ENCODE measurements around the gene GSX1.

GSX1 gene

GRCh38 chr13:27821566-27821965, 29.3 kb downstream of the GSX1 start:
- no peak for TF ChIP-seq CTCF (IDR thresholded peaks at IDR 0.05)
- peaks cover 0 to 77% of the 10 kb centered on the region in 2 donors for H3K27me3 ChIP-seq
- peaks cover 0 to 4% (median 1%) of the 10 kb centered on the region in 4 donors for H3K4me1 ChIP-seq
- no peak overlapping the region for H3K27ac ChIP-seq
- H3K9me3 ChIP-seq = no peaks in the 10 kb centered on the region
- no peaks in the 10 kb centered on the region for H3K36me3 ChIP-seq
- intact Hi-C loops (cut with DNase I; ENCODE audit: low total_unique reads) = loop anchor here (10.0 kb wide), 1 partner anchor 847 kb away; no protein-coding TSS in a partner anchor
- no peak overlapping the region for H3K4me3 ChIP-seq
- no peak for DNase-seq

GRCh38 chr13:27822258-27822872, 30.1 kb downstream of the GSX1 start:
- Histone ChIP-seq H3K4me3 (no peak overlapping the region), H3K36me3 (no peaks in the 10 kb centered on the region), H3K27ac (no peak overlapping the region), H3K4me1 (peaks cover 0 to 4% (median 2%) of the 10 kb centered on the region in 4 donors), H3K9me3 (no peaks in the 10 kb centered on the region), H3K27me3 (peaks cover 0 to 73% of the 10 kb centered on the region in 2 donors)
- no peak for TF ChIP-seq CTCF (IDR thresholded peaks at IDR 0.05)
- no peak for DNase-seq
- intact Hi-C loops (cut with DNase I; ENCODE audit: low total_unique reads) = loop anchor here (10.0 kb wide), 1 partner anchor 848 kb away; no protein-coding TSS in a partner anchor

- intact Hi-C loops (cut with DNase I; ENCODE audit: low total_unique reads) = loop anchor here (10.0 kb wide), 1 partner anchor 848 kb away; no protein-coding TSS in a partner anchor
- Histone ChIP-seq H3K4me3 (no peak overlapping the region), H3K4me1 (peaks cover 0 to 4% (median 2%) of the 10 kb centered on the region in 4 donors), H3K9me3 (no peaks in the 10 kb centered on the region), H3K27ac (no peak overlapping the region), H3K27me3 (peaks cover 0 to 78% of the 10 kb centered on the region in 2 donors), H3K36me3 (no peaks in the 10 kb centered on the region)
- no peak for TF ChIP-seq CTCF (IDR thresholded peaks at IDR 0.05)
- no peak for DNase-seq
Observed at GRCh38 chr13:27822873-27823311, 30.6 kb downstream of the GSX1 start.

GRCh38 chr13:27824121-27824520, 31.8 kb downstream of the GSX1 start:
- TF ChIP-seq CTCF (IDR thresholded peaks at IDR 0.05) = no peak
- intact Hi-C loops (cut with DNase I; ENCODE audit: low total_unique reads) = loop anchor here (10.0 kb wide), 1 partner anchor 849 kb away; no protein-coding TSS in a partner anchor
- Histone ChIP-seq H3K36me3 (no peaks in the 10 kb centered on the region), H3K4me1 (peaks cover 0 to 4% (median 2%) of the 10 kb centered on the region in 4 donors), H3K27me3 (peaks cover 0 to 79% of the 10 kb centered on the region in 2 donors), H3K9me3 (no peaks in the 10 kb centered on the region), H3K27ac (no peak overlapping the region), H3K4me3 (no peak overlapping the region)
- DNase-seq = no peak

GRCh38 chr13:27825072-27825471, 32.8 kb downstream of the GSX1 start:
- peaks cover 0 to 73% of the 10 kb centered on the region in 2 donors for H3K27me3 ChIP-seq
- no peaks in the 10 kb centered on the region for H3K9me3 ChIP-seq
- TF ChIP-seq CTCF (IDR thresholded peaks at IDR 0.05) = no peak
- H3K27ac ChIP-seq = no peak overlapping the region
- no peaks in the 10 kb centered on the region for H3K36me3 ChIP-seq
- intact Hi-C loops (cut with DNase I; ENCODE audit: low total_unique reads) = loop anchor here (5.0 to 10.0 kb wide), 3 partner anchors 293 to 850 kb away; no protein-coding TSS in a partner anchor
- no peak overlapping the region for H3K4me3 ChIP-seq
- no peak for DNase-seq
- H3K4me1 ChIP-seq = peaks cover 0 to 9% (median 5%) of the 10 kb centered on the region in 4 donors

Data from tibial artery (tissue), 4 donors.